ENCODE results near the gene FZD4.
"Not testable (repeated sequence)": the region's sequence is repeated elsewhere in the genome, so short reads cannot be mapped to it uniquely, and the experiment has no call there.

Gene FZD4

GRCh38 chr11:86938203-86938899, 16.8 kb downstream of the FZD4 start:
- no peak for DNase-seq (ENCODE audit: low read depth)

- DNase-seq (ENCODE audit: low read depth): not testable (repeated sequence)
Observed at GRCh38 chr11:86937193-86937806, 17.9 kb downstream of the FZD4 start.

- DNase-seq (ENCODE audit: low read depth): no peak
Observed at GRCh38 chr11:86934926-86935579, 20.1 kb downstream of the FZD4 start.

GRCh38 chr11:86934582-86934900, 20.7 kb downstream of the FZD4 start:
- no peak for DNase-seq (ENCODE audit: low read depth)

- no peak for DNase-seq (ENCODE audit: low read depth)
Observed at GRCh38 chr11:86933891-86934581, 21.2 kb downstream of the FZD4 start.

GRCh38 chr11:86932924-86933875, 22.0 kb downstream of the FZD4 start:
- no peak for DNase-seq (ENCODE audit: low read depth)

GRCh38 chr11:86932259-86932585, 23.0 kb downstream of the FZD4 start:
- no peak for DNase-seq (ENCODE audit: low read depth)

GRCh38 chr11:86931548-86932258, 23.5 kb downstream of the FZD4 start:
- no peak for DNase-seq (ENCODE audit: low read depth)

- no peak for DNase-seq (ENCODE audit: low read depth)
Observed at GRCh38 chr11:86930957-86931547, 24.1 kb downstream of the FZD4 start.

- no peak for DNase-seq (ENCODE audit: low read depth)
Observed at GRCh38 chr11:86926975-86927374, 28.2 kb downstream of the FZD4 start.

GRCh38 chr11:86923999-86924766, 31.0 kb downstream of the FZD4 start:
- DNase-seq (ENCODE audit: low read depth): no peak

- no peak for DNase-seq (ENCODE audit: low read depth)
Observed at GRCh38 chr11:86922225-86922624, 33.0 kb downstream of the FZD4 start.

GRCh38 chr11:86919557-86920210, 35.5 kb downstream of the FZD4 start:
- DNase-seq (ENCODE audit: low read depth): no peak

- DNase-seq (ENCODE audit: low read depth): no peak
Observed at GRCh38 chr11:86918973-86919372, 36.2 kb downstream of the FZD4 start.

- DNase-seq (ENCODE audit: low read depth): no peak
Observed at GRCh38 chr11:86918496-86918895, 36.7 kb downstream of the FZD4 start.

- DNase-seq (ENCODE audit: low read depth): no peak
Observed at GRCh38 chr11:86917589-86917988, 37.6 kb downstream of the FZD4 start.

- DNase-seq (ENCODE audit: low read depth): no peak
Observed at GRCh38 chr11:86916330-86916729, 38.9 kb downstream of the FZD4 start.

GRCh38 chr11:86915850-86916249, 39.3 kb downstream of the FZD4 start:
- not testable (repeated sequence) for DNase-seq (ENCODE audit: low read depth)

GRCh38 chr11:86914865-86915519, 40.2 kb downstream of the FZD4 start:
- DNase-seq (ENCODE audit: low read depth): no peak

All from T-helper 22 cell (primary cell).